Effector memory CD4-positive, alpha-beta T cell (primary cell): ENCODE measurements around the gene NTSR1.

Source experiments
- DNase-seq, 3 donors: peaks; one replicate each; pipeline ENCODE4 v3.0.0-alpha.2; 2020
- H3K27ac ChIP-seq: 2 replicates; pipeline ENCODE4 v1.7.0; 2013; ENCODE audit warnings: mild to moderate bottlenecking, low read length, moderate library complexity; ENCODE audit not compliant: insufficient read depth, poor library complexity, severe bottlenecking
- H3K27me3 ChIP-seq: replicated peaks from 2 replicates; pipeline ENCODE4 v1.7.0; 2013; ENCODE audit warnings: mild to moderate bottlenecking, low read length; ENCODE audit not compliant: insufficient read depth, control insufficient read depth, poor library complexity, severe bottlenecking
- H3K36me3 ChIP-seq: 2 replicates; pipeline ENCODE4 v1.7.0; 2013; ENCODE audit warnings: mild to moderate bottlenecking, low read length, moderate library complexity; ENCODE audit not compliant: control insufficient read depth, insufficient read depth
- H3K4me1 ChIP-seq: 2 replicates; pipeline ENCODE4 v1.7.0; 2013; ENCODE audit warnings: low read length, mild to moderate bottlenecking; ENCODE audit not compliant: control insufficient read depth, insufficient read depth, poor library complexity, severe bottlenecking
- H3K4me3 ChIP-seq: 2 replicates; pipeline ENCODE4 v1.7.0; 2013; ENCODE audit warnings: low read length, low read depth, mild to moderate bottlenecking; ENCODE audit not compliant: insufficient read depth, poor library complexity, severe bottlenecking
- H3K9me3 ChIP-seq: 2 replicates; pipeline ENCODE4 v1.7.0; 2013; ENCODE audit warnings: mild to moderate bottlenecking, low read length, moderate library complexity; ENCODE audit not compliant: control insufficient read depth

Gene NTSR1

GRCh38 chr20:62782149-62782892, 73.7 kb downstream of the NTSR1 start:
- no peak overlapping the region for H3K4me3 ChIP-seq
- no peaks in the 10 kb centered on the region for H3K9me3 ChIP-seq
- no peaks in the 10 kb centered on the region for H3K36me3 ChIP-seq
- H3K27me3 ChIP-seq: no peaks in the 10 kb centered on the region
- H3K4me1 ChIP-seq: peaks cover 3% of the 10 kb centered on the region
- no peak overlapping the region for H3K27ac ChIP-seq
- DNase-seq: no peak

GRCh38 chr20:62782893-62783278, 74.2 kb downstream of the NTSR1 start:
- no peak for DNase-seq
- Histone ChIP-seq H3K36me3 (no peaks in the 10 kb centered on the region), H3K27ac (no peak overlapping the region), H3K4me3 (no peak overlapping the region), H3K9me3 (no peaks in the 10 kb centered on the region), H3K27me3 (no peaks in the 10 kb centered on the region), H3K4me1 (no peaks in the 10 kb centered on the region)

- no peak for DNase-seq
- H3K27ac ChIP-seq: no peak overlapping the region
- no peaks in the 10 kb centered on the region for H3K27me3 ChIP-seq
- no peak overlapping the region for H3K4me3 ChIP-seq
- no peaks in the 10 kb centered on the region for H3K4me1 ChIP-seq
- H3K36me3 ChIP-seq: no peaks in the 10 kb centered on the region
- no peaks in the 10 kb centered on the region for H3K9me3 ChIP-seq
Observed at GRCh38 chr20:62784497-62784896, 75.9 kb downstream of the NTSR1 start.

- Histone ChIP-seq H3K27ac (no peak overlapping the region), H3K4me3 (no peak overlapping the region), H3K27me3 (no peaks in the 10 kb centered on the region), H3K4me1 (no peaks in the 10 kb centered on the region), H3K9me3 (no peaks in the 10 kb centered on the region), H3K36me3 (no peaks in the 10 kb centered on the region)
- DNase-seq: no peak
Observed at GRCh38 chr20:62785393-62785792, 76.8 kb downstream of the NTSR1 start.

- no peaks in the 10 kb centered on the region for H3K9me3 ChIP-seq
- no peak overlapping the region for H3K4me3 ChIP-seq
- no peaks in the 10 kb centered on the region for H3K27me3 ChIP-seq
- H3K27ac ChIP-seq: no peak overlapping the region
- peaks cover under 1% of the 10 kb centered on the region for H3K4me1 ChIP-seq
- H3K36me3 ChIP-seq: no peaks in the 10 kb centered on the region
- DNase-seq: no peak
Observed at GRCh38 chr20:62786157-62786556, 77.5 kb downstream of the NTSR1 start.

GRCh38 chr20:62787321-62787720, 78.7 kb downstream of the NTSR1 start:
- Histone ChIP-seq H3K27ac (no peak overlapping the region), H3K9me3 (no peaks in the 10 kb centered on the region), H3K4me3 (no peak overlapping the region), H3K36me3 (no peaks in the 10 kb centered on the region), H3K4me1 (peaks cover 6% of the 10 kb centered on the region), H3K27me3 (no peaks in the 10 kb centered on the region)
- no peak for DNase-seq

GRCh38 chr20:62787866-62788265, 79.2 kb downstream of the NTSR1 start:
- no peak overlapping the region for H3K27ac ChIP-seq
- peaks cover 6% of the 10 kb centered on the region for H3K4me1 ChIP-seq
- no peak overlapping the region for H3K4me3 ChIP-seq
- no peak for DNase-seq
- H3K27me3 ChIP-seq: no peaks in the 10 kb centered on the region
- H3K9me3 ChIP-seq: no peaks in the 10 kb centered on the region
- no peaks in the 10 kb centered on the region for H3K36me3 ChIP-seq

GRCh38 chr20:62788607-62789006, 80.0 kb downstream of the NTSR1 start:
- DNase-seq: no peak
- Histone ChIP-seq H3K4me1 (peaks cover 8% of the 10 kb centered on the region), H3K36me3 (no peaks in the 10 kb centered on the region), H3K27ac (no peak overlapping the region), H3K4me3 (no peak overlapping the region), H3K9me3 (no peaks in the 10 kb centered on the region), H3K27me3 (no peaks in the 10 kb centered on the region)

GRCh38 chr20:62790075-62790474, 81.4 kb downstream of the NTSR1 start:
- DNase-seq: no peak
- Histone ChIP-seq H3K27ac (no peak overlapping the region), H3K27me3 (no peaks in the 10 kb centered on the region), H3K4me3 (no peak overlapping the region), H3K36me3 (no peaks in the 10 kb centered on the region), H3K9me3 (no peaks in the 10 kb centered on the region), H3K4me1 (peaks cover 19% of the 10 kb centered on the region)

GRCh38 chr20:62791301-62792181, 82.9 kb downstream of the NTSR1 start:
- Histone ChIP-seq H3K27ac (no peak overlapping the region), H3K9me3 (no peaks in the 10 kb centered on the region), H3K27me3 (no peaks in the 10 kb centered on the region), H3K36me3 (no peaks in the 10 kb centered on the region), H3K4me1 (peaks cover 19% of the 10 kb centered on the region), H3K4me3 (no peak overlapping the region)
- peak; percentile 37 to 54 (median 47) for DNase-seq
